Mucosa of descending colon (tissue), 3 donors: ENCODE measurements around the gene CPLX4. TPM values are rescaled to one million over a fixed set of nuclear protein-coding genes. Genes with fewer than 3 reads are reported as not detected.

Experiments used
- ATAC-seq: fragments of 200-7000 bp; cut with Tn5 transposase; one replicate; pipeline ENCODE4 v1.9.1; 2020; ENCODE audit warnings: mild to moderate bottlenecking, moderate library complexity
- DNase-seq, 3 donors: peaks; one replicate each; pipeline ENCODE4 v3.0.0-alpha.2; 2020
- H3K36me3 ChIP-seq: fragments of 200-600 bp; one replicate; pipeline ENCODE4 v1.8.0; 2021; ENCODE audit warnings: low read depth, mild to moderate bottlenecking
- H3K4me1 ChIP-seq: fragments of 200-600 bp; one replicate; pipeline ENCODE4 v1.8.0; 2021; ENCODE audit warnings: low read depth, mild to moderate bottlenecking
- H3K4me3 ChIP-seq: fragments of 200-600 bp; one replicate; pipeline ENCODE4 v1.8.0; 2021; ENCODE audit warnings: mild to moderate bottlenecking
- H3K9me3 ChIP-seq: fragments of 200-600 bp; one replicate; pipeline ENCODE4 v1.8.0; 2021; ENCODE audit warnings: mild to moderate bottlenecking
- CTCF ChIP-seq: fragments of 200-600 bp; IDR thresholded peaks from one replicate; pipeline ENCODE4 v1.8.0; 2022; ENCODE audit warnings: antibody characterized with exemption, mild to moderate bottlenecking
- intact Hi-C, 2 donors: fragments of 100-400 bp; cut with DNase I in 1 of 2; cut with micrococcal nuclease in 1 of 2; formaldehyde crosslinking; loops; one replicate each; pipeline versions ENCODE4 v1.11.0 to v1.11.1; 2022; cut with DNase I, micrococcal nuclease
- total RNA-seq, 3 donors: library from RNA; stranded (reverse); fragmentation: NEBNext Ultra II Directional in 2 of 3; extraction: Animal tissue kit (Norgen Biotek cat#: 25700) in 2 of 3; gene quantifications; one replicate each; pipeline versions ENCODE4 v1.2.1 to v1.2.4, GENCODE V29; 2021 to 2023
- donor health status: DM: no; HTN: no; CAD: no; lungs with moderate emphysema.
- donor health status: DM: no; HTN: no; CAD: no.
- donor health status: DM: no; HTN: yes; CAD: no.

Gene CPLX4
- total RNA-seq, 3 donors from 2014 or later = not detected

- intact Hi-C loops = no loop called here
- H3K36me3 ChIP-seq = no peaks in the 10 kb centered on the region
These were observed 38.7 kb downstream of the CPLX4 start for GRCh38 chr18:59279722-59280121.

GRCh38 chr18:59279193-59279592, 39.3 kb downstream of the CPLX4 start:
- DNase-seq (no peak), ATAC-seq (no peak)
- Histone ChIP-seq H3K9me3 (no peaks in the 10 kb centered on the region), H3K4me3 (no peak overlapping the region), H3K36me3 (no peaks in the 10 kb centered on the region), H3K4me1 (no peaks in the 10 kb centered on the region)
- intact Hi-C loops = no loop called here
- no peak for TF ChIP-seq CTCF

More at GRCh38 chr18:59279722-59280121, 38.7 kb downstream of the CPLX4 start:
- no peak for DNase-seq
- no peak overlapping the region for H3K4me3 ChIP-seq
- no peaks in the 10 kb centered on the region for H3K4me1 ChIP-seq
- H3K9me3 ChIP-seq = no peaks in the 10 kb centered on the region
- TF ChIP-seq CTCF = no peak
- ATAC-seq = no peak

- no peak for TF ChIP-seq CTCF
- Histone ChIP-seq H3K4me1 (no peaks in the 10 kb centered on the region), H3K9me3 (no peaks in the 10 kb centered on the region), H3K36me3 (no peaks in the 10 kb centered on the region), H3K4me3 (no peak overlapping the region)
- intact Hi-C loops = no loop called here
- ATAC-seq (no peak), DNase-seq (no peak)
These were observed 39.7 kb downstream of the CPLX4 start for GRCh38 chr18:59278793-59279192.

- intact Hi-C loops = no loop called here
- Histone ChIP-seq H3K36me3 (no peaks in the 10 kb centered on the region), H3K4me1 (peaks cover 6% of the 10 kb centered on the region)
These were observed 42.4 kb downstream of the CPLX4 start for GRCh38 chr18:59276047-59276446.

GRCh38 chr18:59275406-59275949, 43.0 kb downstream of the CPLX4 start:
- H3K36me3 ChIP-seq = no peaks in the 10 kb centered on the region
- TF ChIP-seq CTCF = no peak
- H3K9me3 ChIP-seq = no peaks in the 10 kb centered on the region
- intact Hi-C loops = no loop called here
- peaks cover 6% of the 10 kb centered on the region for H3K4me1 ChIP-seq
- no peak for ATAC-seq
- no peak for DNase-seq
- no peak overlapping the region for H3K4me3 ChIP-seq

More at GRCh38 chr18:59276047-59276446, 42.4 kb downstream of the CPLX4 start:
- no peak overlapping the region for H3K4me3 ChIP-seq
- no peak for TF ChIP-seq CTCF
- ATAC-seq (no peak), DNase-seq (no peak)
- no peaks in the 10 kb centered on the region for H3K9me3 ChIP-seq

GRCh38 chr18:59274533-59274928, 43.9 kb downstream of the CPLX4 start:
- intact Hi-C loops = no loop called here
- Histone ChIP-seq H3K4me3 (no peak overlapping the region), H3K4me1 (peaks cover 6% of the 10 kb centered on the region), H3K36me3 (no peaks in the 10 kb centered on the region), H3K9me3 (no peaks in the 10 kb centered on the region)
- no peak for TF ChIP-seq CTCF
- ATAC-seq (no peak), DNase-seq (no peak)
